ENCODE data around the gene PPA2. TPM values are rescaled to one million over a fixed set of nuclear protein-coding genes. Genes with fewer than 3 reads are reported as not detected.

The PPA2 gene
- total and polyA plus RNA-seq, 2 donors (not counting 1 experiment from before 2014, with no cell fraction given), result 74.6 to 82.6 TPM

DNA sequence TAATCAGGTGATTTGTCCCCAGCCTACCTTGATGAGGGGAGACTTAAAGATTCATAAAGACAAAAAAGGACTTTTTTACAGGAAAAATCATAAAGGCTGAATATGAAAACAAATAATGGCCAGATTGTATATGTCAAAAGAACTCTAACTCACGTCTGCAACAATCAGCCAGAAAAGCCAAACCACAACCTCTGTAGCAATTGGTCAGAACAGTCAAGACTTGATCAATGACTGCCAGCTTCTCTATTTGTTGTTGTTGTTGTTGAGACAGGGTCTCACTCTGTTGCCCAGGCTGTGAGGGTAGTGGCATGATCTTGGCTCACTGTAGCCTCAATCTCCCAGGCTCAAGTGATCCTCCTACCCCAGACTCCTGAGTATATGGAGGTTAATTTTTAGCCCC is 35.9 kb upstream of the PPA2 start:
- Histone ChIP-seq H3K27me3 (ENCODE audit: control insufficient read depth, insufficient read depth, low read length) (no peaks in the 10 kb centered on the region), H3K9me3 (ENCODE audit: control insufficient read depth, insufficient read depth, low read depth, low read length) (no peaks in the 10 kb centered on the region), H3K36me3 (ENCODE audit: control insufficient read depth, insufficient read depth, low read length) (no peaks in the 10 kb centered on the region), H3K9ac (ENCODE audit: insufficient read depth, low read length) (no peak overlapping the region), H4K20me1 (ENCODE audit: control insufficient read depth, extremely low read depth, insufficient read depth, low read length) (no peaks in the 10 kb centered on the region), H3K27ac (ENCODE audit: insufficient read depth, low read length) (no peak overlapping the region), H3K4me2 (ENCODE audit: extremely low read depth, insufficient read depth, low read length) (no peak overlapping the region), H3K79me2 (ENCODE audit: control insufficient read depth, insufficient read depth, low read length) (no peaks in the 10 kb centered on the region), H3K4me1 (ENCODE audit: control insufficient read depth, extremely low read depth, insufficient read depth, low read length) (no peaks in the 10 kb centered on the region), H3K4me3 (replicated peaks in 1 of 4; ENCODE audit: control extremely low read depth in 1 of 4, insufficient read depth in 1 of 4, low read depth in 3 of 4, low read length in 4 of 4) (no peak overlapping the region), H2AFZ (ENCODE audit: low read length) (no peak overlapping the region)
- TF ChIP-seq EZH2 (IDR thresholded peaks at IDR 0.05; ENCODE audit: low read length, missing control alignments), result no peak
- TF ChIP-seq CTCF (conservative IDR thresholded peaks at IDR 0.05 in 1 of 2, IDR thresholded peaks at IDR 0.05 in 1 of 2; ENCODE audit: low read depth in 1 of 2, low read length in 2 of 2), result no peak
- DNase-seq (ENCODE audit: low read depth in 2 of 2), result no peak

- DNase-seq (ENCODE audit: low read depth in 2 of 2), result no peak
- no peak overlapping the region for H3K9ac ChIP-seq (ENCODE audit: insufficient read depth, low read length)
- no peak overlapping the region for H3K4me3 ChIP-seq (replicated peaks in 1 of 4; ENCODE audit: control extremely low read depth in 1 of 4, insufficient read depth in 1 of 4, low read depth in 3 of 4, low read length in 4 of 4)
- H3K4me2 ChIP-seq (ENCODE audit: extremely low read depth, insufficient read depth, low read length), result no peak overlapping the region
- no peak for TF ChIP-seq EZH2 (IDR thresholded peaks at IDR 0.05; ENCODE audit: low read length, missing control alignments)
- TF ChIP-seq CTCF (conservative IDR thresholded peaks at IDR 0.05 in 1 of 2, IDR thresholded peaks at IDR 0.05 in 1 of 2; ENCODE audit: low read depth in 1 of 2, low read length in 2 of 2), result no peak
- no peaks in the 10 kb centered on the region for H3K9me3 ChIP-seq (ENCODE audit: control insufficient read depth, insufficient read depth, low read depth, low read length)
- H3K27me3 ChIP-seq (ENCODE audit: control insufficient read depth, insufficient read depth, low read length), result no peaks in the 10 kb centered on the region
- H4K20me1 ChIP-seq (ENCODE audit: control insufficient read depth, extremely low read depth, insufficient read depth, low read length), result no peaks in the 10 kb centered on the region
- no peak overlapping the region for H2AFZ ChIP-seq (ENCODE audit: low read length)
- no peaks in the 10 kb centered on the region for H3K36me3 ChIP-seq (ENCODE audit: control insufficient read depth, insufficient read depth, low read length)
- H3K79me2 ChIP-seq (ENCODE audit: control insufficient read depth, insufficient read depth, low read length), result no peaks in the 10 kb centered on the region
- H3K27ac ChIP-seq (ENCODE audit: insufficient read depth, low read length), result no peak overlapping the region
- no peaks in the 10 kb centered on the region for H3K4me1 ChIP-seq (ENCODE audit: control insufficient read depth, extremely low read depth, insufficient read depth, low read length)
Observed at GRCh38 chr4:105509291-105509690, 35.4 kb upstream of the PPA2 start.

GRCh38 chr4:105504744-105505143 is 30.9 kb upstream of the PPA2 start:
- Histone ChIP-seq H3K9me3 (ENCODE audit: control insufficient read depth, insufficient read depth, low read depth, low read length) (no peaks in the 10 kb centered on the region), H3K27ac (ENCODE audit: insufficient read depth, low read length) (no peak overlapping the region), H3K9ac (ENCODE audit: insufficient read depth, low read length) (no peak overlapping the region), H3K36me3 (ENCODE audit: control insufficient read depth, insufficient read depth, low read length) (no peaks in the 10 kb centered on the region), H3K4me1 (ENCODE audit: control insufficient read depth, extremely low read depth, insufficient read depth, low read length) (no peaks in the 10 kb centered on the region), H3K79me2 (ENCODE audit: control insufficient read depth, insufficient read depth, low read length) (no peaks in the 10 kb centered on the region), H4K20me1 (ENCODE audit: control insufficient read depth, extremely low read depth, insufficient read depth, low read length) (no peaks in the 10 kb centered on the region), H3K4me2 (ENCODE audit: extremely low read depth, insufficient read depth, low read length) (no peak overlapping the region), H3K4me3 (replicated peaks in 1 of 4; ENCODE audit: control extremely low read depth in 1 of 4, insufficient read depth in 1 of 4, low read depth in 3 of 4, low read length in 4 of 4) (no peak overlapping the region), H2AFZ (ENCODE audit: low read length) (no peak overlapping the region), H3K27me3 (ENCODE audit: control insufficient read depth, insufficient read depth, low read length) (no peaks in the 10 kb centered on the region)
- DNase-seq (ENCODE audit: low read depth in 2 of 2), result peak in 1 of 2 donors; percentile 47
- TF ChIP-seq EZH2 (IDR thresholded peaks at IDR 0.05; ENCODE audit: low read length, missing control alignments) (no peak), CTCF (conservative IDR thresholded peaks at IDR 0.05 in 1 of 2, IDR thresholded peaks at IDR 0.05 in 1 of 2; ENCODE audit: low read depth in 1 of 2, low read length in 2 of 2) (no peak)

Data from fibroblast of lung (primary cell).